ENCODE results near the gene CDK13. TPM values are rescaled to one million over a fixed set of nuclear protein-coding genes. Genes with fewer than 3 reads are reported as not detected.

The CDK13 gene
- total and polyA plus RNA-seq, 9 donors, result 25.9 to 124 (median 68.4) TPM

GRCh38 chr7:40047661-40048060, 97.6 kb downstream of the CDK13 start:
- peaks cover 2% of the 10 kb centered on the region for H3K4me1 ChIP-seq (ENCODE audit: insufficient read depth)
- no peaks in the 10 kb centered on the region for H3K27me3 ChIP-seq
- intact Hi-C loops (cut with DNase I), result loop anchor here in 1 of 4 donors (10.0 kb wide), 1 partner anchor 153 kb away; no protein-coding TSS in a partner anchor
- DNase-seq, result no peak
- no peak overlapping the region for H3K4me3 ChIP-seq
- H3K9me3 ChIP-seq, result no peaks in the 10 kb centered on the region
- H3K36me3 ChIP-seq, result no peaks in the 10 kb centered on the region
- H3K27ac ChIP-seq, result no peak overlapping the region
- TF ChIP-seq EP300 (IDR thresholded peaks at IDR 0.05) (no peak), POLR2A (IDR thresholded peaks at IDR 0.05) (no peak), CTCF (IDR thresholded peaks at IDR 0.05) (no peak)
- 67 to 88% (median 80%) methylated on average over 1 of the region's 1 CpG for WGBS, 3 donors

- Histone ChIP-seq H3K36me3 (no peaks in the 10 kb centered on the region), H3K9me3 (no peaks in the 10 kb centered on the region), H3K4me3 (no peak overlapping the region), H3K27me3 (no peaks in the 10 kb centered on the region), H3K4me1 (ENCODE audit: insufficient read depth) (no peaks in the 10 kb centered on the region), H3K27ac (no peak overlapping the region)
- no peak for TF ChIP-seq EP300 (IDR thresholded peaks at IDR 0.05)
- TF ChIP-seq POLR2A (IDR thresholded peaks at IDR 0.05), result no peak
- TF ChIP-seq CTCF (IDR thresholded peaks at IDR 0.05), result no peak
- 13 to 20% (median 15%) methylated on average over 2 of the region's 2 CpGs for WGBS, 3 donors
- no peak for DNase-seq
- intact Hi-C loops (cut with DNase I), result loop anchor here in 2 of 4 donors (5.0 to 10.0 kb wide), 2 partner anchors 162 to 165 kb away; no protein-coding TSS in a partner anchor
Observed at GRCh38 chr7:40057292-40057691, 107.2 kb downstream of the CDK13 start.

- H3K27me3 ChIP-seq, result no peaks in the 10 kb centered on the region
- no peak for DNase-seq
- H3K9me3 ChIP-seq, result no peaks in the 10 kb centered on the region
- no peaks in the 10 kb centered on the region for H3K4me1 ChIP-seq (ENCODE audit: insufficient read depth)
- H3K4me3 ChIP-seq, result no peak overlapping the region
- no peak overlapping the region for H3K27ac ChIP-seq
- WGBS, 3 donors, result 23 to 63% (median 62%) methylated on average over 2 of the region's 2 CpGs
- intact Hi-C loops (cut with DNase I), result loop anchor here in 2 of 4 donors (5.0 to 10.0 kb wide), 2 partner anchors 163 to 166 kb away; no protein-coding TSS in a partner anchor
- H3K36me3 ChIP-seq, result no peaks in the 10 kb centered on the region
- TF ChIP-seq CTCF (IDR thresholded peaks at IDR 0.05) (no peak), EP300 (IDR thresholded peaks at IDR 0.05) (no peak), POLR2A (IDR thresholded peaks at IDR 0.05) (no peak)
Observed at GRCh38 chr7:40058026-40058425, 108.0 kb downstream of the CDK13 start.

GRCh38 chr7:40058636-40059035, 108.6 kb downstream of the CDK13 start:
- Histone ChIP-seq H3K4me3 (no peak overlapping the region), H3K27ac (no peak overlapping the region), H3K4me1 (ENCODE audit: insufficient read depth) (no peaks in the 10 kb centered on the region), H3K36me3 (no peaks in the 10 kb centered on the region), H3K9me3 (no peaks in the 10 kb centered on the region), H3K27me3 (no peaks in the 10 kb centered on the region)
- no peak for TF ChIP-seq POLR2A (IDR thresholded peaks at IDR 0.05)
- no peak for TF ChIP-seq EP300 (IDR thresholded peaks at IDR 0.05)
- TF ChIP-seq CTCF (IDR thresholded peaks at IDR 0.05), result no peak
- no peak for DNase-seq
- intact Hi-C loops (cut with DNase I), result loop anchor here in 2 of 4 donors (5.0 to 10.0 kb wide), 2 partner anchors 164 to 166 kb away; no protein-coding TSS in a partner anchor

Data from ovary (tissue), 9 donors.